GM19043 (cell line): ENCODE measurements around the gene OR2V2.
"Not testable (repeated sequence)": the region's sequence is repeated elsewhere in the genome, so short reads cannot be mapped to it uniquely, and the experiment has no call there.

Experiments used
- ATAC-seq: cut with Tn5 transposase; IDR thresholded peaks from one replicate; pipeline ENCODE4 v1.9.1; 2021; ENCODE audit warnings: low read depth; ENCODE audit not compliant: unreplicated experiment

OR2V2 gene

GRCh38 chr5:181114844-181115778 lies 32.3 kb upstream of the OR2V2 start:
- no peak for ATAC-seq

- ATAC-seq: no peak
Measured at GRCh38 chr5:181118369-181118768, 29.0 kb upstream of the OR2V2 start.

- no peak for ATAC-seq
Measured at GRCh38 chr5:181119105-181119504, 28.3 kb upstream of the OR2V2 start.

GRCh38 chr5:181120306-181120705 lies 27.1 kb upstream of the OR2V2 start:
- no peak for ATAC-seq

- ATAC-seq: no peak
Measured at GRCh38 chr5:181120761-181121160, 26.6 kb upstream of the OR2V2 start.

GRCh38 chr5:181121675-181122561 lies 25.5 kb upstream of the OR2V2 start:
- no peak for ATAC-seq

- no peak for ATAC-seq
Measured at GRCh38 chr5:181124526-181124925, 22.9 kb upstream of the OR2V2 start.

GRCh38 chr5:181126841-181127240 lies 20.5 kb upstream of the OR2V2 start:
- ATAC-seq: no peak

GRCh38 chr5:181127456-181127855 lies 19.9 kb upstream of the OR2V2 start:
- ATAC-seq: no peak

GRCh38 chr5:181127907-181128626 lies 19.3 kb upstream of the OR2V2 start:
- ATAC-seq: no peak

GRCh38 chr5:181129601-181130000 lies 17.8 kb upstream of the OR2V2 start:
- no peak for ATAC-seq

- not testable (repeated sequence) for ATAC-seq
Measured at GRCh38 chr5:181130081-181130480, 17.3 kb upstream of the OR2V2 start.

- no peak for ATAC-seq
Measured at GRCh38 chr5:181130832-181131496, 16.4 kb upstream of the OR2V2 start, which contains the start of gene OR2V1. Gene OR2V1 (minus strand): TSS chr5:181131169. CDS start chr5:181125304, 5,865 bp downstream.

- no peak for ATAC-seq
Measured at GRCh38 chr5:181131514-181131913, 15.9 kb upstream of the OR2V2 start.

GRCh38 chr5:181133083-181133482 lies 14.3 kb upstream of the OR2V2 start:
- ATAC-seq: no peak

GRCh38 chr5:181133610-181134231 lies 13.7 kb upstream of the OR2V2 start:
- ATAC-seq: no peak

GRCh38 chr5:181134259-181134658 lies 13.1 kb upstream of the OR2V2 start:
- ATAC-seq: no peak

GRCh38 chr5:181136361-181136955 lies 10.9 kb upstream of the OR2V2 start:
- no peak for ATAC-seq

GRCh38 chr5:181138258-181138657 lies 9.1 kb upstream of the OR2V2 start:
- ATAC-seq: no peak
